ENCODE data around the gene SLC15A3. TPM values are rescaled to one million over a fixed set of nuclear protein-coding genes. Genes with fewer than 3 reads are reported as not detected.

Gene SLC15A3
- total RNA-seq, 4 donors from 2014 or later, result 3.7 to 61.9 (median 8.8) TPM

- TF ChIP-seq CTCF (IDR thresholded peaks at IDR 0.05) (no peak), POLR2A (IDR thresholded peaks at IDR 0.05) (no peak)
- Histone ChIP-seq H3K27ac (no peak overlapping the region), H3K9me3 (no peaks in the 10 kb centered on the region), H3K4me1 (peaks cover 4 to 32% (median 13%) of the 10 kb centered on the region in 4 donors), H3K4me3 (no peak overlapping the region), H3K36me3 (no peaks in the 10 kb centered on the region), H3K27me3 (no peaks in the 10 kb centered on the region)
- no peak for DNase-seq
These were observed 43.2 kb downstream of the SLC15A3 start for GRCh38 chr11:60908803-60909202.

GRCh38 chr11:60906132-60906972 lies 45.6 kb downstream of the SLC15A3 start, which contains the start of gene PRPF19:
TSS of gene PRPF19 (minus strand) at chr11:60906585. CDS start at chr11:60906382, 203 bp downstream.
- H3K36me3 ChIP-seq, result peaks cover 0 to 24% (median 0%) of the 10 kb centered on the region in 3 donors
- no peaks in the 10 kb centered on the region for H3K27me3 ChIP-seq
- DNase-seq, result peak; percentile 97 to 99 (median 98)
- TF ChIP-seq CTCF (IDR thresholded peaks at IDR 0.05) (no peak), POLR2A (IDR thresholded peaks at IDR 0.05) (peak; percentile 74)
- peak within 1 kb of the TSS; percentile 94 to 98 (median 96) for H3K27ac ChIP-seq
- peaks cover 4 to 22% (median 11%) of the 10 kb centered on the region in 4 donors for H3K4me1 ChIP-seq
- H3K9me3 ChIP-seq, result no peaks in the 10 kb centered on the region
- H3K4me3 ChIP-seq, result peak within 1 kb of the TSS; percentile 93 to 98 (median 96)

GRCh38 chr11:60905551-60906113 lies 46.3 kb downstream of the SLC15A3 start:
- H3K27ac ChIP-seq, result peak overlapping the region; percentile 94 to 98 (median 96)
- no peak for DNase-seq
- H3K9me3 ChIP-seq, result no peaks in the 10 kb centered on the region
- peak in 1 of 2 donors; percentile 53 for TF ChIP-seq POLR2A (IDR thresholded peaks at IDR 0.05)
- TF ChIP-seq CTCF (IDR thresholded peaks at IDR 0.05), result no peak
- H3K4me1 ChIP-seq, result peaks cover 4 to 22% (median 7%) of the 10 kb centered on the region in 4 donors
- H3K4me3 ChIP-seq, result peak overlapping the region; percentile 93 to 98 (median 96)
- H3K36me3 ChIP-seq, result peaks cover 0 to 32% (median 0%) of the 10 kb centered on the region in 3 donors
- no peaks in the 10 kb centered on the region for H3K27me3 ChIP-seq

- H3K9me3 ChIP-seq, result no peaks in the 10 kb centered on the region
- peak overlapping the region; percentile 94 to 98 (median 96) for H3K27ac ChIP-seq
- no peaks in the 10 kb centered on the region for H3K27me3 ChIP-seq
- peaks cover 0 to 37% (median 0%) of the 10 kb centered on the region in 3 donors for H3K36me3 ChIP-seq
- no peak for DNase-seq
- H3K4me1 ChIP-seq, result peaks cover 4 to 22% (median 7%) of the 10 kb centered on the region in 4 donors
- peak overlapping the region; percentile 93 to 98 (median 96) for H3K4me3 ChIP-seq
- TF ChIP-seq POLR2A (IDR thresholded peaks at IDR 0.05) (no peak), CTCF (IDR thresholded peaks at IDR 0.05) (no peak)
These were observed 46.9 kb downstream of the SLC15A3 start for GRCh38 chr11:60905047-60905446.

- H3K36me3 ChIP-seq, result peaks cover 0 to 61% (median 3%) of the 10 kb centered on the region in 3 donors
These were observed 49.4 kb downstream of the SLC15A3 start for GRCh38 chr11:60902625-60903024.

More at GRCh38 chr11:60902625-60903024, 49.4 kb downstream of the SLC15A3 start:
- TF ChIP-seq CTCF (IDR thresholded peaks at IDR 0.05) (no peak), POLR2A (IDR thresholded peaks at IDR 0.05) (no peak)
- H3K9me3 ChIP-seq, result no peaks in the 10 kb centered on the region
- H3K4me3 ChIP-seq, result no peak overlapping the region
- H3K4me1 ChIP-seq, result peaks cover 4 to 22% (median 7%) of the 10 kb centered on the region in 4 donors
- DNase-seq, result no peak
- no peak overlapping the region for H3K27ac ChIP-seq
- no peaks in the 10 kb centered on the region for H3K27me3 ChIP-seq
